ENCODE data around the gene JAZF1.

DNA sequence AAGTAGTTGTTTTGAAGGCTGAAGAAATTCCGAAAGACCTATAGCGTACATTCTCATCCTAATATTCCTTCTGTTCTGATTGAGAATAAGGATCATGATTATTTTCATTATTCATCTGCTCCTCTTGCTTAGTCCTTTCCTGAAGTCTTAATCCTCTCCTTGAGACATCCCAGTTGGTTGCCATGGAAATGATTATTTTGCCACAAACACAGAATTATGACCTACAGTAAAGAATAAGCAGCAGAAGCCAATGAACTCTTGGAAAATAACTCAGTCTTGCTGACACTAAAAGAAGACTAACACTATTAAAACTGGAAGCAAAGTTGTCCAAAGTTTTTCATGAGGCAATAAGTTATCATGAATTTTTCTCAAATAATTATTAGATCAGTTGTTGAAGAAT is 47.8 kb upstream of the JAZF1 start:
- TF ChIP-seq, protein P1, sequence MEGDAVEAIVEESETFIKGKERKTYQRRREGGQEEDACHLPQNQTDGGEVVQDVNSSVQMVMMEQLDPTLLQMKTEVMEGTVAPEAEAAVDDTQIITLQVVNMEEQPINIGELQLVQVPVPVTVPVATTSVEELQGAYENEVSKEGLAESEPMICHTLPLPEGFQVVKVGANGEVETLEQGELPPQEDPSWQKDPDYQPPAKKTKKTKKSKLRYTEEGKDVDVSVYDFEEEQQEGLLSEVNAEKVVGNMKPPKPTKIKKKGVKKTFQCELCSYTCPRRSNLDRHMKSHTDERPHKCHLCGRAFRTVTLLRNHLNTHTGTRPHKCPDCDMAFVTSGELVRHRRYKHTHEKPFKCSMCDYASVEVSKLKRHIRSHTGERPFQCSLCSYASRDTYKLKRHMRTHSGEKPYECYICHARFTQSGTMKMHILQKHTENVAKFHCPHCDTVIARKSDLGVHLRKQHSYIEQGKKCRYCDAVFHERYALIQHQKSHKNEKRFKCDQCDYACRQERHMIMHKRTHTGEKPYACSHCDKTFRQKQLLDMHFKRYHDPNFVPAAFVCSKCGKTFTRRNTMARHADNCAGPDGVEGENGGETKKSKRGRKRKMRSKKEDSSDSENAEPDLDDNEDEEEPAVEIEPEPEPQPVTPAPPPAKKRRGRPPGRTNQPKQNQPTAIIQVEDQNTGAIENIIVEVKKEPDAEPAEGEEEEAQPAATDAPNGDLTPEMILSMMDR (IDR thresholded peaks at IDR 0.05; ENCODE audit: low read depth, low read length, poor library complexity, severe bottlenecking) = no peak
- TF ChIP-seq EZH2phosphoT487 (IDR thresholded peaks at IDR 0.05; ENCODE audit: borderline replicate concordance, low read length) = no peak

All from DOHH2 (cell line).